Muscle of back (tissue), 13 donors: Measurements from ENCODE around the gene ALCAM. TPM values are rescaled to one million over a fixed set of nuclear protein-coding genes. Genes with fewer than 3 reads are reported as not detected.

Experiments used
- DNase-seq, 3 donors: peaks; one replicate each; pipeline versions ENCODE4 v3.0.0 to v3.0.0-alpha.2; 2013
- long read RNA-seq, 9 donors: transcript quantifications; one replicate each; lab custom pipeline, GENCODE V29; 2026
- polyA plus RNA-seq, 10 donors: library from polyadenylated mRNA; unstranded; fragments of 120-200 nt; gene quantifications; one replicate each; pipeline ENCODE4 v1.2.1, GENCODE V29; 2013; ENCODE audit not compliant: insufficient read length in 10 of 10

The ALCAM gene
- polyA plus RNA-seq: 10 to 100 TPM in 5 of 10 donors, 1 to 10 TPM in 5; 8.5 to 44.3 (median 10.1) TPM
- long read RNA-seq, donor 1: 0 reads
- long read RNA-seq, donor 2, full-length matches to known transcripts: 1 of 1 reads
- long read RNA-seq, donor 2, partial matches to known transcripts: 0 of 1 reads
- long read RNA-seq, donor 2, other reads (novel, unspliced or antisense): 0 of 1 reads
- long read RNA-seq, donor 3: 0 reads
- long read RNA-seq, donor 4: 0 reads
- long read RNA-seq, donor 5, partial matches to known transcripts: 0 of 1 reads
- long read RNA-seq, donor 5, other reads (novel, unspliced or antisense): 0 of 1 reads
- long read RNA-seq, donor 6: 0 reads
- long read RNA-seq, donor 7, partial matches to known transcripts: 0 of 1 reads
- long read RNA-seq, donor 7, other reads (novel, unspliced or antisense): 0 of 1 reads
- long read RNA-seq, donor 8, partial matches to known transcripts: 0 of 1 reads
- long read RNA-seq, donor 8, other reads (novel, unspliced or antisense): 0 of 1 reads
- long read RNA-seq, donor 9, full-length matches to known transcripts: 1 of 1 reads
- long read RNA-seq, donor 9, partial matches to known transcripts: 0 of 1 reads
- long read RNA-seq, donor 9, other reads (novel, unspliced or antisense): 0 of 1 reads

- peak; percentile 92 to 98 (median 97) for DNase-seq
Measured at GRCh38 chr3:105366326-105367062, at the start of gene ALCAM. Gene ALCAM, plus strand, starts transcription at chr3:105366909.

GRCh38 chr3:105317841-105318240 is 48.9 kb upstream of the ALCAM start:
- DNase-seq: peak in 1 of 3 donors; percentile 4

- no peak for DNase-seq
Measured at GRCh38 chr3:105322570-105323273, 44.0 kb upstream of the ALCAM start.

GRCh38 chr3:105323274-105323599 is 43.5 kb upstream of the ALCAM start:
- no peak for DNase-seq

GRCh38 chr3:105324951-105325350 is 41.8 kb upstream of the ALCAM start:
- no peak for DNase-seq

- DNase-seq: no peak
Measured at GRCh38 chr3:105327662-105328337, 38.9 kb upstream of the ALCAM start.

GRCh38 chr3:105328338-105328730 is 38.4 kb upstream of the ALCAM start:
- DNase-seq: no peak

GRCh38 chr3:105332961-105333360 is 33.7 kb upstream of the ALCAM start:
- no peak for DNase-seq

- no peak for DNase-seq
Measured at GRCh38 chr3:105334138-105334882, 32.4 kb upstream of the ALCAM start.

GRCh38 chr3:105339946-105340345 is 26.8 kb upstream of the ALCAM start:
- DNase-seq: no peak

GRCh38 chr3:105343991-105344390 is 22.7 kb upstream of the ALCAM start:
- no peak for DNase-seq

GRCh38 chr3:105345156-105345555 is 21.6 kb upstream of the ALCAM start:
- no peak for DNase-seq

- DNase-seq: no peak
Measured at GRCh38 chr3:105347625-105348302, 18.9 kb upstream of the ALCAM start.

- DNase-seq: no peak
Measured at GRCh38 chr3:105348307-105348706, 18.4 kb upstream of the ALCAM start.

GRCh38 chr3:105349684-105350387 is 16.9 kb upstream of the ALCAM start:
- DNase-seq: no peak

GRCh38 chr3:105351821-105352220 is 14.9 kb upstream of the ALCAM start:
- peak in 1 of 3 donors; percentile 5 for DNase-seq

- no peak for DNase-seq
Measured at GRCh38 chr3:105352976-105353375, 13.7 kb upstream of the ALCAM start.

- peak in 2 of 3 donors; percentile 47 to 73 for DNase-seq
Measured at GRCh38 chr3:105353485-105354161, 13.1 kb upstream of the ALCAM start.

GRCh38 chr3:105354429-105354828 is 12.3 kb upstream of the ALCAM start:
- DNase-seq: no peak
